GM12801 (cell line): ENCODE data around the gene PSMB10.

Experiments used
- TF ChIP-seq, protein P1 (sequence below): IDR thresholded peaks from one replicate; pipeline ENCODE4 v1.5.1; 2011; ENCODE audit warnings: control low read depth; ENCODE audit not compliant: insufficient read length; ENCODE audit errors: extremely low read depth

PSMB10 gene

DNA sequence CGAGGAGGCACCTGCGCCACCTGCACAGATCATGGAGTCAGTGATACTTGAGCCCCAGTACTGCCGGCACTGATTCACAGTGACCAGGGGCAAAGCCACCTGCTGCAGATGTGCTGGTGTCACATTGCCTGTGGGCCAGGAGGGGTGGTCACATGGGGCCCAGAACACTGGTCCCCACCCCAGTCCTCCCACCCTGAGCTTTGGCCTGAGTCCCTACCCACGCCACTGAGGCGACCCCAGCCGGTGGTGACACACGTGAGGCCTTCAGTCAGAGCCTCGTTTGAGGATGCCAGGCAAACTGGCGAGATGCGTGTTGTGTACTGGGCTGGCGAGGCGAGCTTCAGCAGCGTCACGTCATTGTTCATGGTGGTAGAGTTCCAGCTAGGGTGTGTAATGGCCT, 6.5 kb downstream of the PSMB10 start:
- TF ChIP-seq, protein P1, sequence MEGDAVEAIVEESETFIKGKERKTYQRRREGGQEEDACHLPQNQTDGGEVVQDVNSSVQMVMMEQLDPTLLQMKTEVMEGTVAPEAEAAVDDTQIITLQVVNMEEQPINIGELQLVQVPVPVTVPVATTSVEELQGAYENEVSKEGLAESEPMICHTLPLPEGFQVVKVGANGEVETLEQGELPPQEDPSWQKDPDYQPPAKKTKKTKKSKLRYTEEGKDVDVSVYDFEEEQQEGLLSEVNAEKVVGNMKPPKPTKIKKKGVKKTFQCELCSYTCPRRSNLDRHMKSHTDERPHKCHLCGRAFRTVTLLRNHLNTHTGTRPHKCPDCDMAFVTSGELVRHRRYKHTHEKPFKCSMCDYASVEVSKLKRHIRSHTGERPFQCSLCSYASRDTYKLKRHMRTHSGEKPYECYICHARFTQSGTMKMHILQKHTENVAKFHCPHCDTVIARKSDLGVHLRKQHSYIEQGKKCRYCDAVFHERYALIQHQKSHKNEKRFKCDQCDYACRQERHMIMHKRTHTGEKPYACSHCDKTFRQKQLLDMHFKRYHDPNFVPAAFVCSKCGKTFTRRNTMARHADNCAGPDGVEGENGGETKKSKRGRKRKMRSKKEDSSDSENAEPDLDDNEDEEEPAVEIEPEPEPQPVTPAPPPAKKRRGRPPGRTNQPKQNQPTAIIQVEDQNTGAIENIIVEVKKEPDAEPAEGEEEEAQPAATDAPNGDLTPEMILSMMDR, result no peak

DNA sequence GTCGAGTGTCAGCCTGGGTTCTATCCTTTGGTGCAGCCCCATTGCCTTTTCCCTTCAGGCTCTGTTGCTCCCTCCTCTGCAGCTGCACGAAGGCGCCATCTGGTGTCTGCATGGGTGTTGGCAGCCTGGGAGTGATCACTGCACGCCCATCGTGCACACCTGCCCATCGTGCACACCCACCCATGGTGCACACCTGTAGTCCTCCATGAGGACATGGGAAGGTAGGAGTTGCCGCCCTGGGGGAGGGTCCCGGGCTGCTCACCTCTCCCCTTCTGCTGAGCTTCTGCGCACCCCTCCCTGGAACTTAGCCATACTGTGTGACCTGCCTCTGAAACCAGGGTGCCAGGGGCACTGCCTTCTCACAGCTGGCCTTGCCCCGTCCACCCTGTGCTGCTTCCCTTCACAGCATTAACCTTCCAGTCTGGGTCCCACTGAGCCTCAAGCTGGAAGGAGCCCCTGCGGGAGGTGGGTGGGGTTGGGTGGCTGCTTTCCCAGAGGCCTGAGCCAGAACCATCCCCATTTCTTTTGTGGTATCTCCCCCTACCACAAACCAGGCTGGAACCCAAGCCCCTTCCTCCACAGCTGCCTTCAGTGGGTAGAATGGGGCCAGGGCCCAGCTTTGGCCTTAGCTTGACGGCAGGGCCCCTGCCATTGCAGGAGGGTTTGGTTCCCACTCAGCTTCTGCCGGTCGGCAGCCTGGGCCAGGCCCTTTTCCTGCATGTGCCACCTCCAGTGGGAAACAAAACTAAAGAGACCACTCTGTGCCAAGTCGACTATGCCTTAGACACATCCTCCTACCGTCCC, 7.9 kb downstream of the PSMB10 start:
- TF ChIP-seq, protein P1, result peak; percentile 71

DNA sequence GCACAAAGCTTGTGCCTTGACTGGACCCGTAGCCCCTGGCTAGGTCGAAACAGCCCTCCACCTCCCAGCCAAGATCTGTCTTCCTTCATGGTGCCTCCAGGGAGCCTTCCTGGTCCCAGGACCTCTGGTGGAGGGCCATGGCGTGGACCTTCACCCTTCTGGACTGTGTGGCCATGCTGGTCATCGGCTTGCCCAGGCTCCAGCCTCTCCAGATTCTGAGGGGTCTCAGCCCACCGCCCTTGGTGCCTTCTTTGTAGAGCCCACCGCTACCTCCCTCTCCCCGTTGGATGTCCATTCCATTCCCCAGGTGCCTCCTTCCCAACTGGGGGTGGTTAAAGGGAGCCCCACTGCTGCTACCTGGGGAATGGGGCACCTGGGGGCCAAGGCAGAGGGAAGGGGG, 8.5 kb downstream of the PSMB10 start:
- TF ChIP-seq, protein P1, result no peak

DNA sequence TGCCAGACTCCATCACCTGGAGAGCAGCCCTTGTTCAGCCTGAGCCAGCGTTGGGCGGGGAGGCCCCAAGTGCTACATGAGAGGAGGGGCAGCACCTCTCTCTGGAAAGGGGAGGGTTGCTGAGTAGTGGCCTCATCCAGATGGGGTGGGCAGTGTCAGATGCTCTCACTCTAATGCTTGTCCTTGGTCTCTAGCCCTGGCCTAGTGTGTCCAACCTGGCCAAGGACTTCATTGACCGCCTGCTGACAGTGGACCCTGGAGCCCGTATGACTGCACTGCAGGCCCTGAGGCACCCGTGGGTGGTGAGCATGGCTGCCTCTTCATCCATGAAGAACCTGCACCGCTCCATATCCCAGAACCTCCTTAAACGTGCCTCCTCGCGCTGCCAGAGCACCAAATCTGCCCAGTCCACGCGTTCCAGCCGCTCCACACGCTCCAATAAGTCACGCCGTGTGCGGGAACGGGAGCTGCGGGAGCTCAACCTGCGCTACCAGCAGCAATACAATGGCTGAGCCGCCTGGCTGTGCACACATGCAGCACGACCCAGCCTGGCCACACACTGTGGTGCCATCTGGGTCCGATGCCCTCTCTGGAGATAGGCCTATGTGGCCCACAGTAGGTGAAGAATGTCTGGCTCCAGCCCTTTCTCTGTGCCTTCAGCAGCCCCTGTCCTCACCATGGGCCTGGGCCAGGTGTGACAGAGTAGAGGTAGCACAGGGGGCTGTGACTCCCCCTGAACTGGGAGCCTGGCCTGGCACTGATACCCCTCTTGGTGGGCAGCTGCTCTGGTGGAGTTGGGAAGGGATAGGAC, 9.3 kb downstream of the PSMB10 start:
- TF ChIP-seq, protein P1, result no peak

DNA sequence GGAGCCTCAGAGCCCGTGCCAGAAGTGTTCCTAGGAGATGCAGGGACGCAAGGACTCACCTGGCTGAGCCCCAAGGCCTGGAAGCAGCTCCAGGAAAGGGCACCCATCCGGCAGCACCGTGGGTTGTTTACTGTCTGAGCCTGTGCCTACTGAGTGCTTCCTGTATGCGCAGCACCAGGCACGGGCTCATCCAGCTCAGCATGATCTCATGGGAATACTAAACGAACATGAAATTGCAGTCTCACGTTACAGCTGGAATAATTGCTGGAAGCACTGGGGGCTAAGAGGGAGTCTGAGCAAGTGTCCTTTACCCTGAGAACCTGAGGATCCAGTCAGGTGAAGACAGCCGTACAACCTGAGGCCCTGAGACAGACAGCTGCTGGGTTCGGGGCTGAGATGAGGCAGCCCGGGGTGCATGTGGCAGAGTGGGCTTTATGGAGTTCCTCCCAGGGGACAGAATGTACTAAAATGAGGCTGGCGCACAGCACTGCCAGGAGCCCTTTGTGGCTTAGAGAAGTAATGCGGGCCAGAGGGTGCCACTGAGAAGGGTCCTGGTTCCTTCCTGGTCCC, 10.4 kb downstream of the PSMB10 start:
- TF ChIP-seq, protein P1, result no peak

DNA sequence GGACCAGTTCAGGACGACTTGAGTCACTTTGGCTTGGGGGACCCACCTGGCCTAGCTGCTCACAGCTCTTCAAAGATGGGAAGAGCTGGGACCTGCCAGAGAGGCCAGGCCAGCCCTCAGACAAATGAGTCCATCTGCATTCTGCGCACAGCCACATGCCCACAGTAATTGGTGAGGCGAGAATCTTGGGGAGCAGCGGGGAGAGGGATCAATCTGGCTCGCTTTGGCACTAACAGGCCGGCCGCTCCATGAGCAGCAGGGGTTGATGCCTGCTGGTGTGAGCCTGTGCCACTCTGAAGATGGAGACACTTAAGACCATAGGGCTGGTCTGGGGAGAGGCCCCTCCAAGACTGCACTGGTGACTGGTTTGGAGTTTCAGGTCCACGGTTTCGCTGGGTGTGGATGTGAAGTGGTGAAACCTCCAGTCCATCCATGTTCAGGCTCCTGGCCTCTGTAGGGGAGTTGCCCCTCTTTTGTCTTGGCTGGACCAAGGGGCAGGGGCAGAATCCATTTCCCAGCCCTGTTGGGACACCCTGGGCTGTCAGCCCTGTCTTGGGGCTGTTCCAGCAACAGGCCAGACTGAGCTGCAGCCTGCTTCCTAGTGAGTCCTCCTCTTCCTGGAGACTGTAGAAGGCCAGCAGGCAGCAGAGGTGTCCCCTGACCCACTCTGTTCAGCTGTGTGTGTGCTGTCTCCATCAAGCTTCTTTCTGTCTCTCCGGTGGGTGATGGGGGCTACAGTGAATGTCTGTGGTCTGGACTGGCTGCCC, 12.3 kb downstream of the PSMB10 start:
- TF ChIP-seq, protein P1, result no peak
